WTC11 (cell line): ENCODE results near the gene NPPA. TPM values are rescaled to one million over a fixed set of nuclear protein-coding genes. Genes with fewer than 3 reads are reported as not detected.

Source experiments
- ATAC-seq: fragments of 200-7000 bp; cut with Tn5 transposase; 2 replicates; pipeline ENCODE4 v1.10.0; 2021; ENCODE audit warnings: mild to moderate bottlenecking, moderate library complexity
- CTCF ChIA-PET: fragments of 300-600 bp; sonication (Branson Sonifier 250); formaldehyde crosslinking; loops from one replicate; lab custom pipeline; 2021; ENCODE audit warnings: antibody characterized with exemption; lab: Charles Lee
- POLR2A ChIA-PET: fragments of 350-600 bp; sonication (Branson Sonifier 250); formaldehyde crosslinking; loops from one replicate; lab custom pipeline; 2021; ENCODE audit warnings: antibody characterized with exemption; lab: Charles Lee
- DNase-seq: peaks from one replicate; pipeline ENCODE4 v3.0.0; 2021; ENCODE audit warnings: low spot score
- H3K27ac Mint-ChIP-seq: 2 replicates; pipeline ENCODE4 v1.8.0; 2021; ENCODE audit warnings: mixed read lengths
- H3K27me3 Mint-ChIP-seq: 2 replicates; pipeline ENCODE4 v1.8.0; 2021; ENCODE audit warnings: low read depth, mild to moderate bottlenecking, moderate library complexity, mixed read lengths
- H3K36me3 Mint-ChIP-seq: 2 replicates; pipeline ENCODE4 v1.8.0; 2021; ENCODE audit warnings: mixed read lengths
- H3K4me1 Mint-ChIP-seq: 2 replicates; pipeline ENCODE4 v1.8.0; 2022; ENCODE audit warnings: mixed read lengths
- H3K4me3 Mint-ChIP-seq: 2 replicates; pipeline ENCODE4 v1.8.0; 2021; ENCODE audit warnings: mild to moderate bottlenecking, moderate library complexity, mixed read lengths
- H3K9me3 Mint-ChIP-seq: 2 replicates; pipeline ENCODE4 v1.8.0; 2021; ENCODE audit warnings: mixed read lengths
- ATF1 ChIP-seq: sonication (generic); formaldehyde crosslinking; IDR thresholded peaks from 2 replicates; pipeline ENCODE4 v1.8.1; 2023; ENCODE audit warnings: mild to moderate bottlenecking, moderate library complexity, missing genetic modification reagents
- ELF4 ChIP-seq: sonication (generic); formaldehyde crosslinking; IDR thresholded peaks from 2 replicates; pipeline ENCODE4 v1.8.1; 2022; ENCODE audit warnings: low read depth, mild to moderate bottlenecking, moderate library complexity, missing genetic modification reagents
- ESRRA ChIP-seq: sonication (generic); formaldehyde crosslinking; IDR thresholded peaks from 2 replicates; pipeline ENCODE4 v1.8.1; 2022; ENCODE audit warnings: mild to moderate bottlenecking, missing genetic modification reagents, borderline replicate concordance
- FOXK1 ChIP-seq: sonication (generic); formaldehyde crosslinking; IDR thresholded peaks from 2 replicates; pipeline ENCODE4 v1.8.0; 2022; ENCODE audit warnings: mild to moderate bottlenecking, moderate library complexity, missing genetic modification reagents
- JUN ChIP-seq: sonication (generic); formaldehyde crosslinking; IDR thresholded peaks from 2 replicates; pipeline ENCODE4 v1.8.0; 2023; ENCODE audit warnings: mild to moderate bottlenecking, missing genetic modification reagents
- RELA ChIP-seq: sonication (generic); formaldehyde crosslinking; IDR thresholded peaks from 2 replicates; pipeline ENCODE4 v1.8.1; 2022; ENCODE audit warnings: missing genetic modification reagents, mild to moderate bottlenecking, borderline replicate concordance
- RORB ChIP-seq: fragments of 250-450 bp; sonication (Bioruptor Pico); IDR thresholded peaks from 2 replicates; pipeline ENCODE4 v1.9.0; 2021; ENCODE audit warnings: mild to moderate bottlenecking
- TCF7 ChIP-seq: sonication (generic); formaldehyde crosslinking; IDR thresholded peaks from 2 replicates; pipeline ENCODE4 v1.8.0; 2022; ENCODE audit warnings: mild to moderate bottlenecking, low read depth, missing genetic modification reagents, moderate library complexity
- TEAD4 ChIP-seq: sonication (generic); formaldehyde crosslinking; IDR thresholded peaks from 2 replicates; pipeline ENCODE4 v1.8.0; 2022; ENCODE audit warnings: mild to moderate bottlenecking, missing genetic modification reagents
- ZNF219 ChIP-seq: sonication (generic); formaldehyde crosslinking; IDR thresholded peaks from 2 replicates; pipeline ENCODE4 v1.8.0; 2023; ENCODE audit warnings: missing genetic modification reagents, mild to moderate bottlenecking, borderline replicate concordance
- ZNF232 ChIP-seq: sonication (generic); formaldehyde crosslinking; IDR thresholded peaks from 2 replicates; pipeline ENCODE4 v1.8.0; 2022; ENCODE audit warnings: mild to moderate bottlenecking, missing genetic modification reagents
- ZNF396 ChIP-seq: fragments of 250-450 bp; sonication (Bioruptor Pico); IDR thresholded peaks from 2 replicates; pipeline ENCODE4 v1.8.0; 2021; ENCODE audit warnings: mild to moderate bottlenecking, moderate library complexity, borderline replicate concordance
- total RNA-seq: library from RNA; stranded (reverse); gene quantifications from 3 replicates; pipeline ENCODE4 v1.2.3, GENCODE V29; 2021
- TF ChIP-seq, protein P1 (sequence below): sonication (generic); formaldehyde crosslinking; IDR thresholded peaks from 2 replicates; pipeline ENCODE4 v1.8.1; 2023; ENCODE audit warnings: mild to moderate bottlenecking, missing genetic modification reagents, moderate library complexity
- TF ChIP-seq, protein P2 (sequence below): sonication (generic); formaldehyde crosslinking; IDR thresholded peaks from 2 replicates; pipeline ENCODE4 v1.8.1; 2023; ENCODE audit warnings: mild to moderate bottlenecking, moderate library complexity, missing genetic modification reagents
- TF ChIP-seq, protein P3 (sequence below): sonication (generic); formaldehyde crosslinking; IDR thresholded peaks from 2 replicates; pipeline ENCODE4 v1.8.0; 2022; ENCODE audit warnings: mild to moderate bottlenecking, missing genetic modification reagents
- TF ChIP-seq, protein P4 (sequence below): sonication (generic); formaldehyde crosslinking; IDR thresholded peaks from 2 replicates; pipeline ENCODE4 v1.8.0; 2022; ENCODE audit warnings: mild to moderate bottlenecking, missing genetic modification reagents
- TF ChIP-seq, protein P5 (sequence below): fragments of 250-450 bp; sonication (Bioruptor Pico); IDR thresholded peaks from 2 replicates; pipeline ENCODE4 v1.8.0; 2021; ENCODE audit warnings: mild to moderate bottlenecking
- TF ChIP-seq, protein P6 (sequence below): sonication (generic); formaldehyde crosslinking; IDR thresholded peaks from 2 replicates; pipeline ENCODE4 v1.8.0; 2023; ENCODE audit warnings: missing genetic modification reagents
- TF ChIP-seq, protein P7 (sequence below): fragments of 250-450 bp; sonication (Bioruptor Pico); IDR thresholded peaks from 2 replicates; pipeline ENCODE4 v1.9.0; 2021; ENCODE audit warnings: mild to moderate bottlenecking

The NPPA gene
- total RNA-seq, 1 experiment from 2014 or later: not detected

DNA sequence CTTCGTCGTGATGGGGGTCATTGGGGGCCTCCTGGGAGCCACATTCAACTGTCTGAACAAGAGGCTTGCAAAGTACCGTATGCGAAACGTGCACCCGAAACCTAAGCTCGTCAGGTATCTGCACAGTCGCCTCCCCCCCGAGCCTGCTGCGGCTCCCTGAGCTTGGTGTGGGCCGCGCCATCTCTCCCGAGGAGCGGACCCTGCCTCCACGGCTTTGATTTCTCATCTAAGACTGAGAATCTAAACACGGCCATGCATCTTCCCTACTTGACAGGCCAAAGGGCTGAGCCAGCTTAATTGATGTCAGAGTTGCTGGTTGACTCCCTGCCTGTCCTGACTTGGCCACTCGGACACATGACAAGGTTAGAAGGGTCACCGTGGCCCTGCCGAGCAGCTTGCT, 19.1 kb downstream of the NPPA start (continued):
- TF ChIP-seq, protein P1, sequence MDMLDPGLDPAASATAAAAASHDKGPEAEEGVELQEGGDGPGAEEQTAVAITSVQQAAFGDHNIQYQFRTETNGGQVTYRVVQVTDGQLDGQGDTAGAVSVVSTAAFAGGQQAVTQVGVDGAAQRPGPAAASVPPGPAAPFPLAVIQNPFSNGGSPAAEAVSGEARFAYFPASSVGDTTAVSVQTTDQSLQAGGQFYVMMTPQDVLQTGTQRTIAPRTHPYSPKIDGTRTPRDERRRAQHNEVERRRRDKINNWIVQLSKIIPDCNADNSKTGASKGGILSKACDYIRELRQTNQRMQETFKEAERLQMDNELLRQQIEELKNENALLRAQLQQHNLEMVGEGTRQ (CRISPR knock-in tag): no peak
- TF ChIP-seq JUN (CRISPR knock-in tag): no peak

DNA sequence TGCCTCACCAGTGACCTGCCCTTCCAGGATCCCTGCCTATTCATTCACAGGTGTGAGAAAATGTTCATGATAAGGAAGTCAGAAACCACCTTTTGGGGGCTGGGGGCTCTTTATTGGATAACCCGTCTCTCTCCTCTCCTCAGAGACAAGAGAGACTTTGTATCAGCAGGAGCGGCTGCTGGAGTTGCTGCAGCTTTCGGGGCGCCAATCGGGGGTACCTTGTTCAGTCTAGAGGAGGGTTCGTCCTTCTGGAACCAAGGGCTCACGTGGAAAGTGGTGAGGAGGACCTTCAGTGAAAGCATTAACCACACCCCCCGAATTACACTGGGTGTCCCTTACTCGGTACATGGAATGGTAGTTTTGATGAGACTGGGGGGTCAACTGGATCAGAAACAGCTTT, 20.6 kb downstream of the NPPA start:
- peaks cover 52% of the 10 kb centered on the region for H3K36me3 Mint-ChIP-seq

DNA sequence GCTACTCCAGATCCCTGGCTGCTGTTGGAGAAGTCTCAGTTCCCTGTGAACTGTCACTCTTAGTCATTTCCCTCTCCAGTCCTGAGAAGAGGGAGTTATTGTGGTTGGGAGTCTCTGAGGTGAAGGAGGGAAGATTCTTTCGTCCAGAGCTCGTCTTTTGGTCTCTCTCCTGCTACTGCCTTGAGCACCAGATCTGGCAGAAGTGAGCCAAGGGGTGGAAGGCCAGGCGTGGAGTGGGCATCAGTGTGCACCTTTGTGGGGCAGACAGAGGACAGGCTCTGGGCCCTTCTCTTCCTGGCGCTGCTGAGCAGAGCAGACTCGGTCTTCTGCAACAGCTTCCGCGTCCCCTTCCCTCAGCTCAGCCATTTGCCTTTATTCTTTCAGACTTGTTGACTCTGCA, 22.5 kb downstream of the NPPA start:
- ChIA-PET POLR2A (no interaction called here), CTCF (interaction anchor here (0.6 to 2.6 kb wide), 4 partner anchors 13 to 142 kb away, joined by 3 to 8 read pairs (median 3); no protein-coding TSS in a partner anchor)
- no peak for ATAC-seq
- DNase-seq: no peak
- Mint-ChIP-seq H3K27ac (no peak overlapping the region), H3K4me3 (no peak overlapping the region), H3K36me3 (peaks cover 50% of the 10 kb centered on the region), H3K4me1 (no peaks in the 10 kb centered on the region), H3K9me3 (no peaks in the 10 kb centered on the region), H3K27me3 (no peaks in the 10 kb centered on the region)
- TF ChIP-seq ZNF396 (CRISPR knock-in tag) (no peak), FOXK1 (CRISPR knock-in tag) (no peak), ATF1 (CRISPR knock-in tag) (no peak), ESRRA (CRISPR knock-in tag) (no peak), RORB (CRISPR knock-in tag) (no peak), ZNF219 (no peak), TEAD4 (CRISPR knock-in tag) (no peak), TCF7 (CRISPR knock-in tag) (no peak)
- TF ChIP-seq, protein P2, sequence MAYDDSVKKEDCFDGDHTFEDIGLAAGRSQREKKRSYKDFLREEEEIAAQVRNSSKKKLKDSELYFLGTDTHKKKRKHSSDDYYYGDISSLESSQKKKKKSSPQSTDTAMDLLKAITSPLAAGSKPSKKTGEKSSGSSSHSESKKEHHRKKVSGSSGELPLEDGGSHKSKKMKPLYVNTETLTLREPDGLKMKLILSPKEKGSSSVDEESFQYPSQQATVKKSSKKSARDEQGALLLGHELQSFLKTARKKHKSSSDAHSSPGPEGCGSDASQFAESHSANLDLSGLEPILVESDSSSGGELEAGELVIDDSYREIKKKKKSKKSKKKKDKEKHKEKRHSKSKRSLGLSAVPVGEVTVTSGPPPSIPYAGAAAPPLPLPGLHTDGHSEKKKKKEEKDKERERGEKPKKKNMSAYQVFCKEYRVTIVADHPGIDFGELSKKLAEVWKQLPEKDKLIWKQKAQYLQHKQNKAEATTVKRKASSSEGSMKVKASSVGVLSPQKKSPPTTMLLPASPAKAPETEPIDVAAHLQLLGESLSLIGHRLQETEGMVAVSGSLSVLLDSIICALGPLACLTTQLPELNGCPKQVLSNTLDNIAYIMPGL (CRISPR knock-in tag): no peak
- TF ChIP-seq, protein P3, sequence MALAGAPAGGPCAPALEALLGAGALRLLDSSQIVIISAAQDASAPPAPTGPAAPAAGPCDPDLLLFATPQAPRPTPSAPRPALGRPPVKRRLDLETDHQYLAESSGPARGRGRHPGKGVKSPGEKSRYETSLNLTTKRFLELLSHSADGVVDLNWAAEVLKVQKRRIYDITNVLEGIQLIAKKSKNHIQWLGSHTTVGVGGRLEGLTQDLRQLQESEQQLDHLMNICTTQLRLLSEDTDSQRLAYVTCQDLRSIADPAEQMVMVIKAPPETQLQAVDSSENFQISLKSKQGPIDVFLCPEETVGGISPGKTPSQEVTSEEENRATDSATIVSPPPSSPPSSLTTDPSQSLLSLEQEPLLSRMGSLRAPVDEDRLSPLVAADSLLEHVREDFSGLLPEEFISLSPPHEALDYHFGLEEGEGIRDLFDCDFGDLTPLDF (CRISPR knock-in tag): no peak
- TF ChIP-seq, protein P4, sequence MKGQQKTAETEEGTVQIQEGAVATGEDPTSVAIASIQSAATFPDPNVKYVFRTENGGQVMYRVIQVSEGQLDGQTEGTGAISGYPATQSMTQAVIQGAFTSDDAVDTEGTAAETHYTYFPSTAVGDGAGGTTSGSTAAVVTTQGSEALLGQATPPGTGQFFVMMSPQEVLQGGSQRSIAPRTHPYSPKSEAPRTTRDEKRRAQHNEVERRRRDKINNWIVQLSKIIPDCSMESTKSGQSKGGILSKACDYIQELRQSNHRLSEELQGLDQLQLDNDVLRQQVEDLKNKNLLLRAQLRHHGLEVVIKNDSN (CRISPR knock-in tag): no peak
- TF ChIP-seq, protein P5, sequence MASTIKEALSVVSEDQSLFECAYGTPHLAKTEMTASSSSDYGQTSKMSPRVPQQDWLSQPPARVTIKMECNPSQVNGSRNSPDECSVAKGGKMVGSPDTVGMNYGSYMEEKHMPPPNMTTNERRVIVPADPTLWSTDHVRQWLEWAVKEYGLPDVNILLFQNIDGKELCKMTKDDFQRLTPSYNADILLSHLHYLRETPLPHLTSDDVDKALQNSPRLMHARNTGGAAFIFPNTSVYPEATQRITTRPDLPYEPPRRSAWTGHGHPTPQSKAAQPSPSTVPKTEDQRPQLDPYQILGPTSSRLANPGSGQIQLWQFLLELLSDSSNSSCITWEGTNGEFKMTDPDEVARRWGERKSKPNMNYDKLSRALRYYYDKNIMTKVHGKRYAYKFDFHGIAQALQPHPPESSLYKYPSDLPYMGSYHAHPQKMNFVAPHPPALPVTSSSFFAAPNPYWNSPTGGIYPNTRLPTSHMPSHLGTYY (CRISPR knock-in tag): no peak

More for the DNA sequence above, 20.6 kb downstream of the NPPA start:
- H3K27me3 Mint-ChIP-seq: no peaks in the 10 kb centered on the region
- no peaks in the 10 kb centered on the region for H3K9me3 Mint-ChIP-seq
- no peak for DNase-seq
- POLR2A ChIA-PET: no interaction called here
- H3K27ac Mint-ChIP-seq: no peak overlapping the region
- H3K4me1 Mint-ChIP-seq: no peaks in the 10 kb centered on the region
- TF ChIP-seq, protein P6, sequence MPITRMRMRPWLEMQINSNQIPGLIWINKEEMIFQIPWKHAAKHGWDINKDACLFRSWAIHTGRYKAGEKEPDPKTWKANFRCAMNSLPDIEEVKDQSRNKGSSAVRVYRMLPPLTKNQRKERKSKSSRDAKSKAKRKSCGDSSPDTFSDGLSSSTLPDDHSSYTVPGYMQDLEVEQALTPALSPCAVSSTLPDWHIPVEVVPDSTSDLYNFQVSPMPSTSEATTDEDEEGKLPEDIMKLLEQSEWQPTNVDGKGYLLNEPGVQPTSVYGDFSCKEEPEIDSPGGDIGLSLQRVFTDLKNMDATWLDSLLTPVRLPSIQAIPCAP: no peak
- no peak for TF ChIP-seq ZNF396 (CRISPR knock-in tag)
- no peak for TF ChIP-seq TEAD4 (CRISPR knock-in tag)
- TF ChIP-seq RELA: no peak
- TF ChIP-seq ZNF232: no peak
- no peak for TF ChIP-seq ELF4 (CRISPR knock-in tag)
- TF ChIP-seq, protein P7, sequence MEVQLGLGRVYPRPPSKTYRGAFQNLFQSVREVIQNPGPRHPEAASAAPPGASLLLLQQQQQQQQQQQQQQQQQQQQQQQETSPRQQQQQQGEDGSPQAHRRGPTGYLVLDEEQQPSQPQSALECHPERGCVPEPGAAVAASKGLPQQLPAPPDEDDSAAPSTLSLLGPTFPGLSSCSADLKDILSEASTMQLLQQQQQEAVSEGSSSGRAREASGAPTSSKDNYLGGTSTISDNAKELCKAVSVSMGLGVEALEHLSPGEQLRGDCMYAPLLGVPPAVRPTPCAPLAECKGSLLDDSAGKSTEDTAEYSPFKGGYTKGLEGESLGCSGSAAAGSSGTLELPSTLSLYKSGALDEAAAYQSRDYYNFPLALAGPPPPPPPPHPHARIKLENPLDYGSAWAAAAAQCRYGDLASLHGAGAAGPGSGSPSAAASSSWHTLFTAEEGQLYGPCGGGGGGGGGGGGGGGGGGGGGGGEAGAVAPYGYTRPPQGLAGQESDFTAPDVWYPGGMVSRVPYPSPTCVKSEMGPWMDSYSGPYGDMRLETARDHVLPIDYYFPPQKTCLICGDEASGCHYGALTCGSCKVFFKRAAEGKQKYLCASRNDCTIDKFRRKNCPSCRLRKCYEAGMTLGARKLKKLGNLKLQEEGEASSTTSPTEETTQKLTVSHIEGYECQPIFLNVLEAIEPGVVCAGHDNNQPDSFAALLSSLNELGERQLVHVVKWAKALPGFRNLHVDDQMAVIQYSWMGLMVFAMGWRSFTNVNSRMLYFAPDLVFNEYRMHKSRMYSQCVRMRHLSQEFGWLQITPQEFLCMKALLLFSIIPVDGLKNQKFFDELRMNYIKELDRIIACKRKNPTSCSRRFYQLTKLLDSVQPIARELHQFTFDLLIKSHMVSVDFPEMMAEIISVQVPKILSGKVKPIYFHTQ (CRISPR knock-in tag): no peak
- CTCF ChIA-PET: interaction anchor here (0.6 kb wide), 1 partner anchor 242 kb away, joined by 4 read pairs; no protein-coding TSS in a partner anchor
- H3K4me3 Mint-ChIP-seq: no peak overlapping the region
- no peak for ATAC-seq
